GM23248 (cell line): Measurements from ENCODE around the gene AGFG1.

ENCODE experiments used
- EZH2 ChIP-seq: fragments of 200-600 bp; sonication (generic); IDR thresholded peaks from 2 replicates; pipeline ENCODE4 v1.6.1; 2018; ENCODE audit warnings: antibody characterized with exemption, mild to moderate bottlenecking; ENCODE audit not compliant: insufficient read depth, poor library complexity, severe bottlenecking
- EZH2phosphoT487 ChIP-seq: fragments of 200-600 bp; sonication (generic); IDR thresholded peaks from 2 replicates; pipeline ENCODE4 v1.6.1; 2018; ENCODE audit warnings: antibody characterized with exemption, moderate library complexity, mild to moderate bottlenecking, low read depth; ENCODE audit not compliant: insufficient read depth

DNA sequence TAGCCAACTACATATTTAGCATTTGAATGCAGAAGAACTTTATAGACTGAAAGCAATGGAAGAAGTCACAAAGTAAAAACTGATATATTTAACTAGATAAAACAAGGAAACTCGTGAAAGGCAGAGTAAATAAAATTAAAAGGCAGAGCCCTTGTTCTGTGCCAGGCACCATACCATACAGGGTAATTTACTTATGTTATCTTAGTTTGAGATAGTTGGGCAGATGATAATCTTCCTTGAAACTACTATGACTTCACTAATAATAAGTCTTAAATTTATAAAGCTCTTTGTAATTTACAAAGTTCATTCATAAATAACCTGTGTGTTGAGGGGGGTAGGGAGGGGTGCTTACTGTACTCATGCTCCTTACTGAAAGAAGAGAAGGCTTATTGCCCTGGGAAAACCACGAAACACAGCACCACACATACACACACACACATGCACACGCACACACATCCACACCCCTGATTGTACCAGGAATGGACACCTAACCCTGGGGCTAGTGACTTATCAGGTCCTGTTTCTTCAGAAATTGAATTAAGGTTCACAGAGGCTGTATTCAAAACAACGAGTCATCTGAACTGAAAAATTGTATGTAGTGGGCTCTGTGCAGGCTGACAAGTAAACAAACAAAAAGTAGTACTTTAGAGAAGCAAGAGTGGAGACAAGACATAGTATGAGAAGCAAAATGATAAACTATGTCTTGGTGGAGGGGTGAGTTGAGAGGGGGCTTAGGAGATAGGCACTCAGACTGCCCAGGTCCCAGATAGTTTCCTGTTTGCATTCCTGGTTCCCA, 38.1 kb downstream of the AGFG1 start:
- no peak for TF ChIP-seq EZH2
- no peak for TF ChIP-seq EZH2phosphoT487
